GM06990 (cell line): Measurements from ENCODE around the gene CCL14.

Experiments
- DNase-seq: peaks from one replicate; pipeline ENCODE4 v3.0.0-alpha.2; 2011; ENCODE audit not compliant: insufficient read length; ENCODE audit errors: extremely low read depth
- H3K27me3 ChIP-seq: replicated peaks from 2 replicates; pipeline ENCODE4 v1.6.0; 2011; ENCODE audit warnings: low read length; ENCODE audit not compliant: control insufficient read depth, insufficient read depth
- H3K36me3 ChIP-seq: 2 replicates; pipeline ENCODE4 v1.5.1; 2011; ENCODE audit warnings: low read length; ENCODE audit not compliant: control insufficient read depth, insufficient read depth
- H3K4me3 ChIP-seq: replicated peaks from 2 replicates; pipeline ENCODE4 v1.5.1; 2011; ENCODE audit warnings: low read depth, mild to moderate bottlenecking, control low read depth, low read length
- CTCF ChIP-seq: IDR thresholded peaks from 2 replicates; pipeline ENCODE4 v1.5.1; 2011; ENCODE audit warnings: low read length, control low read depth, mild to moderate bottlenecking, inconsistent platforms; ENCODE audit not compliant: insufficient read depth, poor library complexity, severe bottlenecking

Gene CCL14

GRCh38 chr17:35936063-35936462 lies 50.5 kb downstream of the CCL14 start:
- Histone ChIP-seq H3K27me3 (no peaks in the 10 kb centered on the region), H3K36me3 (no peaks in the 10 kb centered on the region), H3K4me3 (no peak overlapping the region)
- no peak for DNase-seq
- no peak for TF ChIP-seq CTCF

- TF ChIP-seq CTCF, result no peak
- no peak for DNase-seq
- H3K27me3 ChIP-seq, result no peaks in the 10 kb centered on the region
- H3K4me3 ChIP-seq, result no peak overlapping the region
- H3K36me3 ChIP-seq, result no peaks in the 10 kb centered on the region
Observed at GRCh38 chr17:35934760-35935159, 51.8 kb downstream of the CCL14 start.
